Hematopoietic multipotent progenitor cell treated with erythropoietin and hydrocortisone succinate and interleukin-3 and kit ligand, for 17 days (in vitro differentiated cells): ENCODE data around the gene TRIM25.
A peak's percentile ranks its signal among the peaks of the same experiment; 100 is the strongest.

Experiments
- DNase-seq: peaks from one replicate; pipeline ENCODE4 v3.0.0-alpha.2; 2015; ENCODE audit warnings: low spot score

Gene TRIM25

DNA sequence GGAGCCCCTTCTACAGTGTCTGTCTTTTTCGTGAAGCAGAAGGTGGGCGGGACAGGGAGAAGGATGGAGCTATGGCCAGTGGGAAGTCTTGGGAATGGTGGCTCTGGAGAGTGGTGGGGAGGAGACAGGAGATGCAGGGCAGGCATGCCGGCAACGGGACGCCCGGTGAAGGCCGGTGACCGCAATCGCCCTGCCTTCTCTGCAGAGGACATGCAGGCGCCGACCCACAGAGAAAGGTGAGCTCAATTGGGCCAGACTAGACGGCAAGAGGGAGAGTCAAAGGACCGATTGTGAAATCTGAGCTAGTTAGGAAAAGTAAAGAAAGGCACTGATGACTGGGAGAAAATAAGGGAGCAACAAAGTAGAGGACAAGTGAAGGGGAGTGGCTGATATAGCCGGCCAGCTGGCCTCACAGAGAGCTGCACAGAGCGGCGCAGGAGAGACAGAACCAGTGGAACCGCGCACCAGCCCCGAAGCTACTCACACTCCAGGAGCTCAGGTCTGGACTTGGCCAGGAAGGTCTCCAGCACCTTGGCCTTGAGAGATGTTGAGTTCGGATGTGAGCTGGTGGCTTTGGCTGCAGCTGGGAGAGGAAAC is 18.9 kb downstream of the TRIM25 start:
- no peak for DNase-seq

DNA sequence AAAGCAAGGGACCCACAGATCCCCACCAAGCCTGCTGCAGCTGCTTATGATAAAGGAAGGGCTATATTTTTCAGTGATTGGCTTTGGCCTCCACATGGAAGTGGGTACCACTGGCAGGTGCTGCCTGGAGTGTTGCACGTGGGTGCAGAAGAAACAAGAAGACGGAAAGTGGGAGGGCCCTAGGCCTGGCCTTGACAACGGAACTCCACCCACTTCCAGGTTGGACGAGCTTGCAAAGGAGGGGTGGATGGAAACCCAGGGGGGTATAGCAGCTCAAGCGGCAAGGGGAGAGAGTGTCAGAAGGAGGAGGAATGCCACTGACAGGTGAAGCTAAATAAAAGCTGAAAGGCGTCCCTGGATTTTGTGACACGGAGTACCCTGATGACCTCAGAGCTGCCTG is 20.3 kb downstream of the TRIM25 start:
- DNase-seq: no peak

DNA sequence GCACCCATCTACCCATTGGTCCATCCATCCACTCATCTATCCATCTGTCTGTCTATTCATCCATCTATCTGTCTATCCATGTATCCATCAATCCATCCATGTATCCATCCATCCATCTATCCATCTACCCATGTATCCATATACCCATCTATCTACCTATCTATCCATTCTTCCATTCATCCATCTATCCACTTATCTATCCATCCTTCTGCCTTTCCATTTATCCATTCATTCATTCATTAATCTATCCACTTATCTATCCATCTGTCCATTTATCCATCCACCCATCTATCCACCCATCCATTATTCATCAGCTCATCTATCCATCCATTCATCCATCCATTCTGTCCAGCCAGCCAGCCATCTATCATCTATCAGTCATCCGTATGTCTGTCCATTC is 21.5 kb downstream of the TRIM25 start:
- DNase-seq: no peak

DNA sequence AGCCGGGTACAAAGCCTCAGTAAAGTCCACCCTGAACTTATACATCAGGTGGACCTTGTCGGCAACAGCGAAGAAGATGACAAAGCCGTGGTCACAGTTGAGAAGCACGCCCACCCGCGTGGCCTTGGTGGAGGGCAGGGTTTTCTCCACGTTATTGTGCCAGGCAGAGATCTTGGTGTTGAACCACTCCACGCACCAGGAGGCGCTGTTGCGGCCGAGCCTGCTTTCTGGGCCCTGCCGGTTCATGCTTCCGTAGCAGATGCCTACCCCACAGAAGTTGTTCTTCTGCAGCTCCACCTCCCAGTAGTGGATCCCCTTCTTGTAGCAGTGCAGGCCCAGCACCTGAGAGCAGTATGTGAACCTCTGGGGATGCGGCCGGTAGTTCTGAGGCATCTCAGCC is 22.1 kb downstream of the TRIM25 start:
- DNase-seq: peak; percentile 63

DNA sequence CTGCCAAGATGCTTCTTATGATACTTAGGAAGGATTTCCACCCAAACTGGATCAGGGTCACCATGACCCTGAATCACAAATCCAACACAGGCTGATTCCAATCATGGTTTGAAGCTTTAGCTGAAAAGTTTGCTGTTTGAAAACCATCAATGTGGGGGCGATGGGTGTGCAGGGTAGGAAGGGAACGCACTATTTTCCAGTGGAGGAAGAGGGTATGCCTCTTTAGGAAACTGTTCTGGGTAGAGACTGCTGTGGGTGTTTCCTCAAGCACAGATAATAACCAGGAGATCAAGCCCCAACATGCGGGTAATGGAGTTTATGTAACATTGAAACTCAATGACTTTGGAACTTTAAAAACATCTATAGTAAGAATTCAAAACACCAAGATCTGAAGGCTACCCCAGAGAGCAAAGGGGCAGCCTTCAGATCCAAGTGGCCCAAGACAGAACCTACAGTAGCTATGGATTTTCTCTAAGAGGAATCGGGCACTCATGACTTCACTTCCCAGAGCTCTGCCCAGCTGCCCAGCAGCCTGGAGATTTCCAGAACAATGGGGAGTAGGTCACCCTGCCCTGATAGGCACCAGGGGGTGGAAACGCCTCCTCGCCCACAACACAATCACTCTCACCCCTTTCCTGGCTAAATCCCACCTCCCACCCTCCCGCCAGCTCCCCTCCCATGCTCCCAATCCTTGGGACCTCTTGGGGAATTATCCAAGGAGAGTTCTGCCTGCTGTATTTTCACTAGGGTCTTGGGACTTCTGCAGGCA is 22.8 kb downstream of the TRIM25 start:
- DNase-seq: no peak

DNA sequence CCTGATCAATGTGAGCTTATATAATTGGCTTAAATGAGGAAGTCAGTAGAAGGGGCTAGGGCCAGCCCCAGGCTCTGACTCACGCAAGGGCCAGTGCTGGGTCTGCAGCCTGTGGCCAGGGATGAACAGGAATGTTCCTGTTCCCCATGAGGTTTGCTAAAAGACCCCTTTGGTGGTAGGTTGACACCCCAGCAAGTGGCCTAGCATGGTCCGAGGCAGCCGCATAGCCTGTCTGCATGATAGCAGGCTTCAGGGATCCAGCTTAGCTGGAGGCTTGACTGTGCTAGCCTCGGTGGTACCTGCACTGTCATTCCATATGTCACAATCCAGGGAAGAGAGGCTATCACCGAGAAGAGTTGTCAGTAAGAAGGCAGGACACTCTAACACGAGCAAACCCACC is 23.5 kb downstream of the TRIM25 start:
- DNase-seq: no peak

DNA sequence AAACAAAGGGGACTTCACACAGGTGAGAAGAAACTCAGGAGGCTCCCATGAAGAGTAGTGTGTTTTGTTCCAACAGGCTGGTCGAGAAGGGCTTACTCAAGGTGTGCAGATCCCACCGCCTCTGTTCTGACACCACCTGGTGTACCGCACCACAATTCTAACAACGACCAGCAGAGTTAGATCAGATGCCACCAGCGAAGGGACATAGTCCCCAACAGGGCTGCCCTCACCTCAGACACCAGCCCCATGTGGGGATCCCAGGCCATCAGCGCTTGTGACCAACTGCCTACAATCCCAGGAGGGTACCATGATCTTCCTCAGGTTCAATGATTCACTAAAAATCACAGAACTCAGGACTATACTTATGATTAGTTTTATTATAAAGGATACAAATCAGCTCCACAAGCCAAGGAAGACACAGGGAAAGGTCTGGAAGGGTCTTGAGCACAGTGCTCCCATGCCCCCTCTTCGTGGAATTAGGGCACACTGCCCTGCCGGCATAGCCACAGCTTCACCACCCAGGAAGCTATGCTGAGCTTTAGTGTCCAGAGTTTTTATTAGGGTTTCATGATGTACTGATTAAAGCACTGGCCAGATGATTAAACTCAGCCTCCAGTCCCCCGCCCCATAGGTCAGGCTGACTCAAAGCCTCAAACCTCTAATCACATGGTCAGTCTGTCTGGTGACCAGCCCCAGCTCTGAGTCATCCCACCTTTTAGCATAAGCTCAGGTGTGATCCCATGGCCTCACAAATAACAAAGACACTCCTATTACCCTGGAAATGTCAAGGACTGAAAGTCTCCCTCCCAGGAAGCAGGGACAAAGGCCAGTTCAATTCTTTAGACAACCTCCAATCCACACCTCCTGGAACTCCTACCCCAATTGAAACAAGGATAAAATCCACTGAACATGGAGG is 26.0 kb downstream of the TRIM25 start:
- DNase-seq: no peak

DNA sequence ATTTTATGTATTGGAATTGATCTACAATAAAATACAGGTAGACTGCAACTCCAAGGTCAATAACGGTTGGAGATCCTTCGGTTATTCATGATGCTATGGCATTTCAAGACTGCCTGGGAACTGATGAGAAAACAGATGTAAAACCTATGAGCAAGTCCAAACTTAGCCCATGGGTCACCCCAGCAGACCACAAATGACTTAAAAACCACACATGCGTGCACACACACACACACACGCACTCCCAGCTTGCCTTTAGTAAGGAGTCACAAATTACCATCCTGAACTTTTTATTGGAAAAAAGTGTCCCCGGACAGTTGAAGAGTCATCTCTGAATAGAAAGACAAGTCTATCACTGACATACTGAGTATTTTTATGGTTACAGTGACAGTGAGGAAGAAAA is 26.7 kb downstream of the TRIM25 start:
- DNase-seq: no peak

DNA sequence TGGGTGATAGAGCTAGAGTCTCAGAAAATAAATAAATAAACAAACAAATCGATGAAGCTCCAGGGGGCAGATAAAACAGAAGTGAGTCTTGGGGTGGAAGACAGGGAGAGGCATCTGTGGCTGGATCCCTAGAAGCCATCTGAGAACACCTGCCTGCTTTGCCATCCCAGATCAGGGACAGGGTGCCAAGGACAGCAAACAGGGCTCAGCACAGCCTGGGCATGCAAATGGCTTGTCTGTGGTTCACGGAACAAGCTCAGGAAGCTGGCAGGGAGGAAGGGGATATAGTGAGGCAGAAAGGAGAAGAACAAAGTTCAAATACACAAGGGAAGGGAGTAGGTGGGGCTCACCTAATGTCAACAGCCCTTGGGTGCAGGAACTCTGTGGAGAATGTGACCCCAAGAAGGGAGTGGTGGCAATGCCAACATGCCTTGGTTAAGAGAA is 27.5 kb downstream of the TRIM25 start:
- DNase-seq: no peak

DNA sequence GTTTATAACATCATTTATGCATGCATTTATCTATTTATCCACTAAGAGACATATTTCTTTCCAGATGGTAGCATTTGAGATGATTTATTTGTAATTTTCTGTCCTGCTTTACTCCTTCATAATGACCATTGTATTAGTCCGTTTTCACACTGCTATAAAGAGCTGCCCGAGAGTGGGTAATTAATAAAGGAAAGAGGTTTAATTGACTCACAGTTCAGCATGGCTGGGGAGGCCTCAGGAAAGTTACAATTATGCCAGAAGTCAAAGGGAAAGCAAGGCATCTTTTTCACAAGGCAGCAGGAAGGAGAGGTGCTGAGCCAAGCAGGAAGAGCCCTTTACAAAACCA is 28.6 kb downstream of the TRIM25 start:
- DNase-seq: no peak

DNA sequence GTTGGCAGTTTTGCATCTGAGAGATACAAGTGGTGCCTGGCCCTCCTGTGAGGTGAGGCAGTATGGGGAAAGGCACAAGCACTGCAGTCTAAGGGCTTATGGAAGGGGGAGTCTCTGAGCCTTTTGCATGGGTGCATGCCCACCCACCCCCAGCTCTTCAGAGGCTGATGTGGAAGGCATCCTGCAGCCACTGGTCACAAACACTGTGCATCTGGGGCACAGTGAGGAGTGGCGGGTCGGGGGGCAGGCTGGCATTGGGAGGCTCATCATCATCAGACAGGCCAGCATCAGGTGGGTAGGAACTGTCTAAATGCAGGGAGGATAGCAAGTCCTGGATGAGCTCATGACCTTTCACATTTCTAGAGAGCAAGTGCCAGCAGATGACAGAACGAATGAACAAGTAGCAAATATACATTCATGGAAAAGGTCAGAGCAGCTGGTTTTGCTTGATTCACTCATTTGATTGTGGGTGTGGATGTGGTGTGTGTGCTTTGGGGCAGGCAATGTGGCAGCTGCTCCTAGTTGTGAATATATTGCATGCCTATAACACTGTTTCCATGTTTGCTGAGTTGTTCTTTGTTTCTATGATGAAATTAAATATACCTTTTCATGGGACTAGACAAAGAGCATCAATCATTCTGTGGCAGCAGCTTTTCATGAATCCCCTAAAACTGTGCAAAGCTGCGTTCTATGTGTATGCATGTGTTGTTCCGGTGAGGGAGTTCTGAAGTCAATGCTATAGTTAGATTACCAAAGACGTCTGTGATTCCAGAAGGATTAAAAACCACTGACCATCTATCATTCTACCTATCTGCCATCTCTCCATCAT is 29.2 kb downstream of the TRIM25 start:
- no peak for DNase-seq

DNA sequence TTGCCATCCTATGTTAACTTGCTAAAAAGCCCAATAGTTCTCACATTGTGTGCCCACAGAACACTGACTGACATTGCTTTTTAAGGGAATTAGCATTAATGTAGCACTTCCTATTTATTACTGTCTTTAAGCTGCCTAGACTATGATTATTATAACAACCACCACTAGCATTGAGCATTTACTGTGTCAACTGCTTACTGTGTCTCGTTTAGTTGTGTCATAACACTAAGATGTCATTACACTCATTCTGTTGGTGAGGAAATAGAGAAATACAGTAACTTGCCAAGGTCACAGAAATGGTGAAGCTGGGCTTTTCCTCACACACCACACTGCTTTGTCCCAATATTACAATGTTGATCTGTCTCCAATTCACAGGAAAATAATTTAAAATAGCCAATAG is 30.2 kb downstream of the TRIM25 start:
- DNase-seq: no peak

DNA sequence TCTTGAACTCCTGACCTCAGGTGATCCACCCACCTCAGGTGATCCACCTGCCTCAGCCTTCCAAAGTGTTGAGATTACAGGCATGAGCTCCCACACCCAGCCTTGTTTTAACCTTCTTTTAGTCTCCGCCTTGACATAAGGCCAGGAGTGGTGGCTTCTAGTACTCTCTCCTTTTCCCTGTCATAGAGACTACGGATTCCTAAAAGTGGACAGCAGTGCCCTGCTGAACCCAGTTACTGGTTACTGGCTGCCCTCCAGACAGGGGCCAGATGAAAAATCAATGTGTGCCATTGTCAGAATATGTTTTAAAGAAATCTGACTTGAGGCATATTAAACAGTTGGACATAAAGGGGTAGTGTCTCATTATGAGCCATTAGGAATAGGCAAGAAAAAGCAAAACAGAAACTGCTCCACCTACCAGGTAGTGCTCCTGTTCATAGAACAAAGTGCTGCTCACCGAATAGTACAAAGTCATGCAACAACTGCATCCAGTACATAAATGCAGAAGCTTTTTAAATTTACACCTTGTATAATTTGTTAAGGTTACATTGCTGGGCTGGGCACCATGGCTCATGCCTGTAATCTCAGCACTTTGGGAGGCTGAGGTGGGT is 32.1 kb downstream of the TRIM25 start:
- DNase-seq: no peak

DNA sequence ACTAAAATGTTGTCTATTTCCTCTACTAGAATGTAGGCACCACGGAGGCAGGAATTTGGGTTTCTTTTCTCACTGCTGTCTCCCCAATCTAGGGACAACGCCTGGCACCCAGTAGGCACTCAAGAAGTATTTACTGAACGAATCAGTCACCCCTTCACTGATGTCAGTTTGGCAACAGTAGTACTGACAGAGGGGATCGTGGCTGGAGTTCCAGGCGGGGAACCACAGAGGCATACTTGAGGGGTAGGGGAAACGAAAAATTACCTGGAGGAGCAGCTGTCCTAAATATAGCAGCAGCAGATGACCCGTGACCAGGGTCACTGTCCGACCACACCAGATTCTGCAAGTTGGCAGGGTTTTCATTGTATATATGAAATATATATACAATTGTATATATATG is 33.3 kb downstream of the TRIM25 start:
- no peak for DNase-seq

DNA sequence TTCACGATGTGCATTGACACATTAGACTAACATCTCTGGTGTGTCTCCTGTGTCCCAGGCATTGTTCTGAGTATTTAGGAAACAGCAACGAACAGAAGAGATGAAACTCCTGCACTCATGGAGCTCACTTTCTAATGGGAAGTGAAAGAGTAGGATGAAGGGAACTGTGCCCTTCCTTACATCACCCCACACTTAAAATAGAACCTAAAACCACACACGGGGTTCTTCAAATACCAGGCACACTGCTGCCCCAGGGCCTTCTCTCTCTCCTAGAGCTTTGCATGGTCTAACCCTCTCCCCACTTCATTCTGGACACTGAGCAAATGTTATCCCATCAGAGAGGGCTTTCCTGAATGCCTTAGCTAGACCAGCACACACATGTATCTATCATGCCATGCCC is 33.7 kb downstream of the TRIM25 start:
- DNase-seq: no peak

DNA sequence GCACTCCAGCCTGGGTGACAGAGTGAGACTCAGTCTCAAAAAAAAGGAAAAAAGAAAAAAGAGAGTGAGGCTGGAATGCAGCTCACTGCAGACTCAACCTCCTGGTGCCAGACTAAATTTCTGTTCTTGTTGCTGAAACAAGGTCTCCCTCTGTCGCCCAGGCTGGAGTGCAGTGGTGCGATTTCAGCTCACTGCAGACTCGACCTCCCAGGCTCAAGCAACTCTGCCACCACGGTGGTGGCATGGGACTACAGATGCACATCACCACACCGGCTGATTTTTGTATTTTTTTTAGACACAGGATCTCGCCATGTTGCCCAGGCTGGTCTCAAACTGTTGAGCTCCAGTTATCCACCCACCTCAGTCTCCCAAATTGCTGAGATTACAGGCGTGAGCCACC is 34.6 kb downstream of the TRIM25 start:
- no peak for DNase-seq

DNA sequence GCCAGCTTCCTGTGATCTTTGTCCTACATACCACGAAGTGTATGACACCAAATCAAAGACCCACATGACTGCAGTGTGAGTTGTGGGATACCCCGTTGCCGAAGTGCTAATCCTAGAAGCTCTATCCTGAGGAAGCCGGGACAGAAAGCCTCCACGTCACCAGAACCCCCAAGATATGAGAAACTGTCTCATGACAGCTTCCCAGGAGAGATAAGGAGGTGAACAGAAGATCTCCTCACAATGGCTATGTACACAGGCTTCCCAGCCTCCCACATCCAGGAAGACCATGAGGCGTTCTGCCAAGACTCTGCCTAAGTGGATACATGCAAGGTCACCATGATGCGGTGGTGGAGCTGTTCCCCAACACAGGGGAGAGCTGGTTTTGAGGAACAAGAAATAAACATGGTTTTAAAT is 37.1 kb downstream of the TRIM25 start:
- no peak for DNase-seq

DNA sequence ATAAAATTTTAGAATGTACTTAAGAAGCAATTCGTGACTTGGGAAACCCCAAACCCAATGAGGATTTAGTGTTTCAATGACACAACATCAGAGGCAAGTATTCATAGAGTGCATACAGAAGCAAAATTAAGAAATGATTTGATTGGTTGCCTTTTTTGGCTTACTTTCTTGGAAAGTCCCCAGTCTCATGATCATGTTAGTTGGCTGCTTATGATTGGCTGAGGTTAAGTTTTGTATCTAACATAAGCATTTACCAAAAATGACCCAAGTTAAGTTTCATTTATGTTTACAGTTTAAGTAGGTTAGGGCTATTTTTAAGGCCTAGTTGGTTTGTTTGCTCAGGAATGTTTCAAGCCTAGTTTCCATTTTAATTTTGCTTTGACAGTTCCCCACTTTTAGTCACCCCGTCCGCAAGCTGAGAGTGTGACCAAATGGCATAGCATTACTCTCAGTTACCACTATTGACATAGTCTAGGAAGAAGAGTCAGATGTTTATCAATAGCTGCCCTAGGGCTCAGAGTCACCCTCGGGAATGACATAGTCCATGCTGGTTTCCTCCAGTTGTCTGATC is 43.7 kb downstream of the TRIM25 start:
- no peak for DNase-seq

DNA sequence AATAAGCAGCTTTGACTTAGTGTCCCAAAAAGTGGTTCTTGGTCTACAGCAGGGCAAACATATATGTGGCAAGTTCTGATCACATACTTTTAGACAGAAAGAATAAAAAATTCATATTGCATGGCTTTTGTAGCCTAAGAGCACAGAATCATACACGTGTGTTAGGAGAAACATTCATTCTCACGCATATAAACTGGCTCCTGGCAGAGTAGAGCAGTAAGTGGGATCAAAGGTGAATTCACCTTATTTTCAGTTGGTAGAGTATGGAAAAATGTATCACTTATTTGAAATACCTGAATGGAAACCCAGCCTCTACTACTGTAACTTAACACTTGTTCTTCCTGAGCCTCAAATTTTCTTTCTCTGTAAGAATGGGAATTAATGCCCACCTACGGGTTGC is 45.1 kb downstream of the TRIM25 start:
- no peak for DNase-seq

DNA sequence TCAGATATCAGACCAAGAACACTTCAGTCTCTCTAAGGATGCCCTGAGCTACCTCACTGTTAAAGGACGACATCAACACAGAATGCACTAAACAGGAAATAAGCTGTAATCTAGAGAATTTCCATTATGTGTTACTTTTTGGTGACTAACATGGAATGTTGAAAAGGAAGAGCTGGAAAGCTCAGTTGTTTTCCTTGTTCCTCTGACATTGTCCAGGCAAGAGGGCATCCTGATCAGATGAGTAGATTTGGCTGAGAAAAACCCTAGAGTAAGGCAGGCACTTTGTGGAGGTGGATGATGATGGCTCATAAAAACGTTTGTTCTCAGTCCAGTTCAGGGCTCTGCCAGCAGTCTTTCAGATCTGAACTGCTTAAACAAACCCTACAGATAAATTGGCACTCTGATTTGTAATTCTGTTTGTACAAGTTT is 45.9 kb downstream of the TRIM25 start:
- no peak for DNase-seq

DNA sequence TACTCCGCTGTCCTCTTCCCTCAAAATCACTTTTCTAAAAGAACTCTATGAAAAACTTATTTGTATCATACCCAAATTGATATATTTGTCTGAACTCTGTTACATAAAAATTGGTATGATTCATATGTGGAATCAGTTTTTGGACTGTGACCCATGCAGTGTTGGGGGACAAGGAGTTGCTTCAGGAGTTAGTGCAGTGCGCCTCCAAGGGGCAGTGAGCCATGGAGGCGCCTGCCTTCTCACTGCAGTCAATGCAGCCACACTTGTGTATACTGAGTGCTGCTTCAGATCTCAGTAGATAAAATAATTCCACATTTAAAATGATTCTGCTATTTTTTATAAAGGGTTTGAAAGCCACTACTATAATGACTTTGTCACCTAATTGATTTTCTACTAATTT is 47.4 kb downstream of the TRIM25 start:
- DNase-seq: peak; percentile 36
